GM08714 (cell line): ENCODE measurements around the gene PAK1.

ENCODE experiments used
- H3K4me3 ChIP-seq: fragments of 200-500 bp; sonication (Bioruptor generic); 2 replicates; pipeline ENCODE4 v1.5.1; 2014; ENCODE audit warnings: mild to moderate bottlenecking, low read length, inconsistent platforms
- ZNF274 ChIP-seq: IDR thresholded peaks from 2 replicates; pipeline ENCODE4 v1.6.1; 2012; ENCODE audit warnings: mild to moderate bottlenecking, low read depth, low read length

PAK1 gene

DNA sequence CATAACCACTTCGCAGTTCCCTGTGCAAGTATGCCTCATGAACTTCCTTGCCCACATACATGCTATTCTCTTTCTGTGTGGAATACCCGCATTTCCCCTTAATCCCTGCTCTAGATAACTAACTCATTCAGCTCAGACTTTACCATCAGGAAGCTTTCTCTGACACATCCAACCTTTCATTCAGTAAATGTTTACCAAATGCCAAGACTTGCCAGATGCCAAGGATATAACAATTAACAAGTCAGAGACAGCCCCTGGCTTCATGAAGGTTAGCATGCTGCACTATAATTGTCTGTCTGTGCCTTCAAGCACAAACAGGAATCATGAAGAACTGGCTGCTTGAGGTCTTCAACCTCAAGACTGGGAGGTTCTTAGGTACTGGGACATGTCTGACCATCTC, 101.2 kb downstream of the PAK1 start:
- no peak overlapping the region for H3K4me3 ChIP-seq
- no peak for TF ChIP-seq ZNF274

DNA sequence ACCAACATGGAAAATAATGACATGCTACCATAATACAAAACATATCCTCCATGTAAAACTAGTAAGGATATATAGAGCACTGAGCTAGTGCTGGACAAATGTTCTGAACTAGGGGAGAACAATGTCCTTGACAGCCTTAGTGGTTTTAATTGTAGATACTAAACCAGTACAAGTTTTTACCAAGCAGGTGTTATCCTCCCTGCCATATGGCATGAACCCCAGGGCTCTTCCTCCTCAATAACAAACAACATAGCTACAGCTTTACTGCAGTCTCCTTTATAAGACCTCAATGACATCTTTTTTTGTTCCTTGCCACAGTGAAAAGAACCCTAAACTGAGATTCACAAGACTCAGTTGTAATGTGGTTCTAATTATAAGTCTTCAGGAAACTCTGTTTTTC, 102.2 kb downstream of the PAK1 start:
- H3K4me3 ChIP-seq: no peak overlapping the region
- no peak for TF ChIP-seq ZNF274

DNA sequence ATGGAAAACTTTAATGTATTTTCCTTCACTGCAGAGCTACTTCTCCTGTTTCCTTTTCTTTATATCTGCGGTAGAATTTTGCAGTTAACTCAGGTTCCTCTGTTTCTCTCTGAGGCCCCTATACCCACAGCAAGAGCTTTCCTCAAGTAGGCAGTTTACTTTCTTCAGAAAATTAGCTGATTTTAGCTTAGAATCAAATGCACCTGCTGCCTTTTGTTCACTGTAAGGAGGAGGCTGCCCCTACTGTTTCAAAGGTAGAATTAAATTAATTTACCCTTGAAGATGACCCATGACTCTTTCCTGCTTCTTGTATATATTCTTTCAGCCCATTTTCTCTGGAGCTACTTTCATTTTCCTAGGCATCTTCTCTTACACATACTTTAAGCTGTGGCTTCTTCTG, 103.7 kb downstream of the PAK1 start:
- no peak overlapping the region for H3K4me3 ChIP-seq
- no peak for TF ChIP-seq ZNF274

DNA sequence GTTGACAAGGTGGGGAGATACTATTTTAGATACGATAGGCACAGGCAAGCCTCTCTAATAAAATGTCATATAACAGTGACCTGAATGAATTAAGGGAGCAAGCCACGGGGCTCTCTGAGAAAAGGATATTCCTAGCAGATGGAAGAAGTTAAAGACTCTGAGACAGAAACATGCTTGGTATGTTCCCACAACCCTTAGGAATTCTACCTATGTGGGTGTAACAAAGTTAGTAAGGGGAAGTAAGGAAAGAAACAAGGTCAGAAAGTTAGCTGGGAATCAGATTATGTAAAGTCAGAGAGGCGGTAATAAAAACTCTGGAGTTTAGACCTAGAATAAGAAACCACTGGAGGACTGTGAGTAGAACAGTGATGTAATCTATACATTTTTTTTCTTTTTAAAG, 112.7 kb downstream of the PAK1 start:
- no peak for TF ChIP-seq ZNF274
- H3K4me3 ChIP-seq: no peak overlapping the region

DNA sequence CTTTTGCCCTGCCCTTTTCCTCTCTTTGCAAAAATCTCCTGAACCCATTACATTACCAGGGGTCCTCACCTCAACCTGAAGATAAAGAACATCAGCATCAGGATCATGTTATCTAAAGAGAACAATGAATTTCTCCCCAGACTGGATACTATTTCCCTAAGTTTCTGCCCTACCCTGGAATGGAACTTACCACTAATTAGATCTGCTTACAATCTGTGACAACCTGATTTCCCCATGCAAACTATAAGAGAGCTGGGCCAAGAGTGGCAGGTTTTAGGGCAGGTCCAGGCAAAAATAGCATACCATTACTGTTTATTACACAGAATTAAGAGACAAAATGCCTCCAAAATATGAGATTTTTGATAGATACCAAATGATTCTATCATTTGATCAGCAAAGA, 114.4 kb downstream of the PAK1 start:
- TF ChIP-seq ZNF274: no peak

GRCh38 chr11:77353131-77353530, 120.8 kb downstream of the PAK1 start:
- no peak overlapping the region for H3K4me3 ChIP-seq
- TF ChIP-seq ZNF274: no peak

More for the DNA sequence above, 114.4 kb downstream of the PAK1 start:
- no peak overlapping the region for H3K4me3 ChIP-seq

DNA sequence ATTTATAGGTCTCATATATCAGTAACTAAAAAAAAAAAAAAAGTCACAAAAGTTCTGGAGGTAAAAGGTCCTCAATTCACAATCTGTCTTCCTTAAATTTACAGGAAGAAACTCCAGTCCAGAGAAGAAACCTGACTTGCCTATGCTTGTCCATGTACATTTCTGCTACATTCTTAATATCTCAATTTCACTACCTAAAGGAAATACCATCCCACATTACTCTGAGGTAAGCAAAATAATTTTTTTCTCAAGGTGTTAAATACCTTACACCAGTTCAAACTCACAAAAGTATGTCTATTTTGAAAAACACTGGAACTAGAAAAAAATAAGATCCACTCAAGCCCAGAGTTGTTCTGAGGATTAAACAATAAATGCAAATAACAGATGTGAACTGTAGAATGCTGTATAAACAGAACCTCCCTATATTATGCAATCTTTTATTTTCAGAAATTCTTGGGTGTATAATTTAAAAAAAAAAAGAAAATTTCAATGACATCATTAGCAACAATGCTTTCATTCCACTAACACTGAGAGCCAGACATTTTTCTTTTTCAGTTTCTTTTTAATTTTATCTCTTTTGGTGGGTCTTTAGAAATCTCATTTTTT, 122.5 kb downstream of the PAK1 start:
- H3K4me3 ChIP-seq: no peak overlapping the region
- TF ChIP-seq ZNF274: no peak

GRCh38 chr11:77347948-77348347, 125.9 kb downstream of the PAK1 start:
- H3K4me3 ChIP-seq: no peak overlapping the region
- no peak for TF ChIP-seq ZNF274

GRCh38 chr11:77346906-77347603, 126.8 kb downstream of the PAK1 start:
- TF ChIP-seq ZNF274: no peak
- no peak overlapping the region for H3K4me3 ChIP-seq

GRCh38 chr11:77345621-77346020, 128.3 kb downstream of the PAK1 start:
- H3K4me3 ChIP-seq: no peak overlapping the region
- TF ChIP-seq ZNF274: no peak

DNA sequence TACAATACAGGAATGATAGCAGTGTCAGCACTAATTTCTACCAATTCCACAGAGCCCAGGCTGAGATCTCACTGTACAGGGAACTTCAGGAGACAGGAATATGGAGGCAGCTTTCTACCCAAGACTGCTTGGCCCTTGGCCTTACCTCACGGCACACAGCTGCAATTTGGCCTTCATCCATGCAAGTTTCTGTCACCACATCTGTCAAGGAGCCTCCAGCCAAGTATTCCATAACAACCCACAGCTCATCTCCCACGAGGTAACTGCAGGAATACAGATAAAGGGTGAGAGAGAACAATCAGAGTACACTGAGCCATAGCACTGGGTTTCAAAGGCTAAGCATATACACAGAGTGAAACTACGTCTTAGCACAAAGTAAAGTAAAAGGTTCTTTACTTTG, 133.4 kb downstream of the PAK1 start:
- TF ChIP-seq ZNF274: no peak
- H3K4me3 ChIP-seq: no peak overlapping the region

GRCh38 chr11:77332259-77332658, 141.6 kb downstream of the PAK1 start:
- H3K4me3 ChIP-seq: no peak overlapping the region
- TF ChIP-seq ZNF274: no peak

DNA sequence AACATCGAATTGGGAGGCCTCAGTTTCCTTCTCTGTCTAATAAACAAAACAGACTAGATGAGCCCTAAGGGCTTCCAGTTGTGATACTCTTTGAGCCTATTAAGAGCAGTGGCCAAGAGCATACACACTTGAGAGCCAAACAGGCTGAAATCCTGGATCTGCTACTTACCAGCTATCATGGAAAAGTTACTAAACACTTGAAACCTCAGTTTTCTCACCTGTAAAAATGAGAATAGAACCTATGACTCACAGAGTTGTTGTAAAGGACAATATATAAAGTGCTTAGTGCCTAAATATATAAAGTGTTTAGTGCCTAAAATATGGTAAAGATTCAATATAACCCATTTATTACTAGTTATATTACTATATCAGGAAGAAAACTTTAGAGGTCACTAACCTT, 148.7 kb downstream of the PAK1 start:
- TF ChIP-seq ZNF274: no peak
- H3K4me3 ChIP-seq: no peak overlapping the region

DNA sequence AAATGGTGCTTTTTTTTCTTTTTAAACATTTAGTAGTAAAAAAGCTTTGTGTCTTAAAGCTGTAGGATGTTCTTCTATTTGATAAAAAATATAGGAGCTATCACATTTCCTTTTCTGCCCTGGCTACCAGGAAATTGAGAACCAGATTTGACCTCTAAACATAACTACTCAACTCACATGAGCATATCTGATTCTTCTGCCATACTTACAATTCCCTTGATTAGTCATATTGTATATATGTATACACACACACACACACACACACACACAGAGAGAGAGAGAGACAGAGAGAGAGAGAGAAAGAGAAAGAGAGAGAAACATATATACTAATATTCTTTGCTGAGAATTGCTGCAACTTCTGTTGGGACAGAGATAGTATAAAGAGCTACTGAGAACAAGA, 149.4 kb downstream of the PAK1 start:
- no peak for TF ChIP-seq ZNF274
- H3K4me3 ChIP-seq: no peak overlapping the region

DNA sequence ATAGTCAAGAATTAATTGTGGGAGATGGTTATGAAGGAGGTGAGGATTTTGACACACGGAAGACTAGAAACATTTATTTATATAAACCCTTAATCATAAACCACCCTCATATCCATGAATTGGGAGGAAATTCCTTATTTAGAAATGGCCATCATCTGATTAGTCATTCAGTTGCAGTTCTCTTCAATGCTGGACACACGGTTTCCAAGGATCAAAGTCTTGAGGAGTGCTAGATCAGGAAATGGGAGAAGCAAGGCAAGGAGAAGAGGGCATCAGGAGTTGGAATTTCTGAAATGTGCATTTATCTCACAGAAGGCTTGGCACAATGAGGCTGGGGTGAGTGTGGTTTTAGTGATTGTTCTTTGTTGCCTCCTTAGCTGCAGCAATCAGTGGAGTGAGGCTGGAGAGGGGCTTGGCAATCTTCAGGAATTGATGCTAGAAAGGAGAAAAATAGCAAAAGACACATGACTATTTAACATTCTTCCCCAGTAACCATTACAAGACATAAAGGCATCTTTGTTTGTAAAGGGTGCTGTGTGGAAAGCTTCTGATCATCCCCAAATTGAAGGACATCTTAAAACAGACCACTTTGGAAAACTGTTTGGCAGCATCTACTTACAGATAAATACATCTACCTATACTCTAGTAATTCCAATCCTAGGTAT, 150.8 kb downstream of the PAK1 start:
- TF ChIP-seq ZNF274: no peak
- H3K4me3 ChIP-seq: no peak overlapping the region
